Stimulated activated CD8-positive, alpha-beta memory T cell treated with anti-CD3 and anti-CD28 coated beads, Interleukin-7, amount 100 ng/mL, for 1 hour (primary cell): Measurements from ENCODE around the gene MX1.
A peak's percentile ranks its signal among the peaks of the same experiment; 100 is the strongest.

Source experiments
- DNase-seq, 2 donors: peaks; one replicate each; pipeline ENCODE4 v3.0.0-alpha.2; 2020; ENCODE audit warnings: low read depth in 2 of 2

MX1 gene

DNA sequence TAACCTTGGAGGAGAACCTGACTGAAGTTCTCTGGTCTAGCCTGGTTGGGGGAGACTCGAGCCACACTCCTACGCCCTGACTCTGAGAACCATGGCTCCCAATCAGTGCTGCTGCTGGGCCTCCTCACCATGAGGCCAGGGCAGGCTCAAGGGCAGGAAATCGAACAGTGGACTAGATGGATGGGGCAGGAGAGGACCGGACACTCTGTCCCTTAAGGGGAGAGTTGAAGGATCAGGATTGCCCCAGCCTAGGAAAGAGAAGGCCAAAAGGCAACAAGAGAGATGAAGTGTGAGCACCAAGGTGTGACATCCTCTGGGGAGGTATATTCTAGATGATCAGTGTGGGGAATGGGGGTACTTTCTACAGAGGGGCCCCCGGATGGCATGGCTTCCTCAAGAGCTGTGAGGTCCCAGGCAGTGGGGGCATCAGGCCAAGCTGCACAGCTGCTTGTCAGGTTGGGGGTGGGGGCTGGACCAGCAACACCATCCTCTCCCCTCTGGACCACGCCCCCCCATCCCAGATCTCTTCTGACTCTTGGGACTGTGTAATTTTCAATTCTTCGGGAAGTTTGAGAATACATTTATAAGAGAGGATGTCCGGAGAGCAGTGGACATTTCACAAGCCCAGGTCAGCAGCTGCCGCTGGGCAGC, 34.0 kb downstream of the MX1 start:
- DNase-seq, result no peak

DNA sequence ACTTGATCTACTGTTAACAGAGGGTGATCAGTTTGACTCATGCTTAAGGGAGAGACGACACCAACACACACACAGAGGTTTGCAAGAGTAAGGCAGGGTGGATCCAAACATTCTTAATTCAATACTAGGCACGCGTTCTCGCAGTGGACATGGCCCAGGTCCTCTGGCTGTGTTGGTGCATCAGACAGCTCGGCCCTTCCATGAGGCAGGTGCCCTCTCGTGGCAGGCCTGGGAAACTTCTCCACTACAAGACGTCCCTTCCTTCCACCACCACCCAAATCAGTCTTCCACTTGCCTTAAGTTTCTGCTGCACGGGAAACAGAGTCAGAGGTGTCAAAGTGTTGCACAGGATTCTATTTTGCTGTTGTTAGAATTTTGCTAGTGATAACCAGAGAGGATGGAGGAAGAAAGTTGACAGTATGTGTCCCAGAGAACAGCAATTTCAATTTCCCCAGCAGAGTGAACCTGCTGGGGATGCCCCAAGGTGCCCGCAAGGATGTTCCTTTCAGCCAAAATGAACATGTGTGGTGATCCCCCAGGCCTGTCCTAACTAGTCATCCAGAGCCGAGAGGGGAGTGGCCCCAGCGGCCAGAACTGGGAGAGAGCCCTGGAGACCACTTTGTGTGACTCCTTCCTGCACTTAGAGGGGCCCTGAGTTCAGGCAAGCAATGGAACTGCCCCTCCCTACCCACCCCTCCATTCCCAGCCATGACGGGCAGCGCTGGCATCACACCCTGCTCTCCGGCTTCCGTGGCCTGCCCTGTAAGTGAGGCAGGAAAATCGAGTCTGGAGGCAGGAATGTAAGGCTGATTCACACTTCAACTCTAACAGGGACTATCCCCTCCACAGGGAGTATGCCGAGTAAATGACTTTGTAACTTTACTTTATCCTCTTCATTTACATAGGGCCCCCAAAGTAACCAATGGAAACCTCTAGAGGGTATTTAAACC, 34.8 kb downstream of the MX1 start:
- DNase-seq, result peak; percentile 9 to 34

DNA sequence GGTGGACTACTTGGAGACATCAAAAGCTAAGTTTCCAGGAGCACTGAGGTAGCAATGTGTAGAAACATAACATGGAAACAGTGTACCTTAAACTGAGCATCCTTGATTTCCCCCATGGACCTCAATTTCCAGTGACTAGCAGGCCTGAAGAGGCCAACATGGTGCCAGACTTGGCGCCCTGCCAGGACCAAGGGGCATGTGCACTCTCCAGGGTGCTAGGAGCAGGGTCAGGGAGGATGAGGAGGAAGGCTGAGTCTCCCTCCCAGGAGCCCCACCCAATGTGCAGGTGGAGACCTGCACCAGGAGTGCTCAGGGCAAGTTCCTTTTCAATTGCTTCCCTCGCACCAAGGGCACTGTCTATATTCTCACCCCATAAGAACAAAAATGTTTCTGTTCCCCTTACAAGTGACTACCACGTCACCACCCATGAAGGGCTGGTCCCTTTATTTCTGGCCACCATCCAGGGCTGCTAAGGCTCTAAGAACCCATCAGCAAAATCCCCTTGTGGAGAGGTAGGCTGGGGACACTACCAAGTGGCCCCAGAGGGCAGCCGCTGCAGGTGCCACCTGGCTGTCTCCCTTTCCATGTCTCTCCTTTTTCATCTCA, 39.2 kb downstream of the MX1 start:
- DNase-seq, result no peak

DNA sequence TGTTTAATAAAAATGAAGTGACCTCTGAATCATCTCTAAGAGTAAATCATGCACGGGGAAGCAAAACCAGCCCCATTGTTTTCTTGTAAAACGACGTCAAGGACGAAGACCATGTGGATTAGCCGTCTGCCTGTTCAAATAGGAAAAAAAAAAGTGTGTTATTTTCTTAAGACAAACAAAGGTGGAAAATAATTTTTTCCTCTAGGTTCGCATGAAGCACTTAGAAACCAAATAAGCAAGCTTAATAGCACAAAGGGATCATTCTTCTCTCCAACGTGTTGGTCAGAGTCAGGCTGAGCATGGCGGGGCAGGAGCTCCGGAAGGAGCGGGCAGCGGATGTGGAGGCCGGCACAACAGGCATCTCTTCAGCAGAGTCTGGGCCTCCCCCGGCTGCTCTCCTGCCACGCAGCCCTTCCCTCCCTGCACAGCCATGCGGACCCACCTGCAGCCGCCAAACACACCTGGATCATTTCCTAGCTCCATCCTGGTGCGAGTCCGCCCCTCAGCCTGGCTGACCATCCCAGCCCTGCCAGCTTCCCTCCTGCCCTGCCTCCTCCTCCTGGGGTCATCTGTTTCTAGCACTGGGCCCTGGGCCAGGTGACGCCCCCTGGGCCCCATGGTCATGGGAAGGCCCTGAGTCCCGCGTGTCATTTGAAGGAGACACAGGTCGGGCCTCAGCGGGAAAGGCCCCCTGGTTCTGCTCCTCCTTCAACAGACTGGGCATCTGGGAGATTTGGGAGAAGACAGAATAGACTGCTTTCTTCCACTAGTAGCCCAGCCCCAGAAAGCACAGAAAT, 40.2 kb downstream of the MX1 start:
- DNase-seq, result no peak

DNA sequence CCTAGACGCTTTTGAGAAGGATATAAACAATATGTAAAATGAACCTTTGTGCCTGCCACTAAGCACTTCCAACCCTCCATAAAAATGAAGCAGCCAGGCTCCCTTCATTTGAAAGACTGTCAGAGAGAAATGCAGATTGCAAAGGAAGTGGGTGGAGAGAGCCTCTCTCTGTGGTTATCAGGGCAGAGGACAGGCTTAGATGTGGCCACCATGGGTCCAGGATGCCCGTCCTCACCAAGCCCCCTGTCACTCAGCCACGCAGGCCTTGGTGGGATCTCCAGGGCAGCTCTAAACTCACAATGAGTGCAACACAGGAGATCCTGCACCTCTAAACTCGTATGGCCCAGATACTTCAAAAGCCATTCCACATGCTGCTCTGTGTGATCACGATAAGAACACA, 44.0 kb downstream of the MX1 start:
- DNase-seq, result no peak

DNA sequence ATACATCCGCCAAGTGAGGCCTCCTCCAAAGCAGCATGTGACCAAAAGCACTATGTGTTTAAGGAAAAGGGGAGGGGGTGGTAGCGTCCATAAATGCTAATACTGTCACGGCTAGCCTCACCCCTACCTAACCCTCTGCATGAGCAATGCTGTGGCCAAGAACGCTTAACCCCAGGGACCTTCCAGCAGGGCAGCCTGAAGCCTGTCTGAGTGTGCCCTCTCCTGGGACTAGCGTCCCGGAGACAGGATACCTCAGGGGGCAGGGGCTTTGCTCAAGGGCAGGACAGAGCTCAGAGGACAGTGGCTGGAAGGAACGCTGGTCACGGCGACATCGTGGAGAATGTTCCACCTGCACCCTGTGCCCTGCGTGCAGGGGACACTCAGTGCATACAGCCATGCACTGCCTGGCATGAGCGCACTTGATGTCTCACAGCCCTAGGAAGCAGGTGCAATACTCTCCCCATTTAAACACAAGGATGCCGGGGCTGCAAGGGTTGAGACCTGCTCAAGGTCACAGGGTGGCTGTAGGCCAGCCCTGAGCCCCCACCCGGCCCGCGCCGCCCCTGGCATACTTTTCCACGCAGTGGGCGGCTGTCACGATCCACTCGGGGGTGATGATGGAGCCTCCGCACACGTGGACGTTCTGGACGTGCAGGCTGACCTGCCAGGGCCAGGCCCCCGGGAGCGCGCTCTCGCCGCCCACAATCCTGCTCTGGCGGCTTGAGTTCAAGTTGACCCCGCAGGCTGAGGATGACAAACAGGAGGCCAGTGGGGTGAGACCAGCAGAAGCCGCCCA, 46.9 kb downstream of the MX1 start:
- DNase-seq, result no peak

DNA sequence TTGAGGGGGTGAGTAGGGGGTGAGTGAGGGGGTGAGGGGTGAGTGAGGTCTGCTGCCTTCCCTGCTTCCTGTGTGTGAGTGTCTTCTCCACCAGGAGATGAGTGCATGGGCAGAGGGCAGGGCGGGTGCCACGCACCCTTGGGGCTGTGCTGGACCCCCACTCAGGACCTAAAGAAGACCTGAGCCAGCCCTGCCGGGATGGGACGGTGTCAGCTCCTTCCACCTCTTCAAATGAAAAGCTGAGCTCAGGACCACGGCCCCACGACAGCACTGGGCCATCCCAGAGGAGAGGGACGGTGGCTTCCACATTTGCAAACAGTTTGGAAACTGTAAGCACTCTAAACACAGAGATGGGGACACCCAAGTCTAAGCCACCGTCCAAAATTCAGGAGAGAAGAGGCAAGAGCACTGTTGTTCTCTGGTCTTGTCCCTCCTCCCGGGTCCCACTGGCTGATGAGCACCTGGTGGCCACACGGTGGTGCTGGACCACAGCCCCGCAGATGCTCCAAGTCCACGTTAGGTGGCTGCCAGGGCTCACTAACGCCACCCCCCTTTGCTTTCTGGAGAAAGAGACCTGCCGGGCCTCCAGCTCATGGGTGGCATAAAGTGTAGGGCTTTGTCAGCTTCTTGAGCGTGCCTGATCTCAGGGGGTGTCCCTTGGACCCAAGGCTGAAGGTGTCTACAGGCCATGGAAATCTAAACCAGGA, 49.8 kb downstream of the MX1 start:
- no peak for DNase-seq

DNA sequence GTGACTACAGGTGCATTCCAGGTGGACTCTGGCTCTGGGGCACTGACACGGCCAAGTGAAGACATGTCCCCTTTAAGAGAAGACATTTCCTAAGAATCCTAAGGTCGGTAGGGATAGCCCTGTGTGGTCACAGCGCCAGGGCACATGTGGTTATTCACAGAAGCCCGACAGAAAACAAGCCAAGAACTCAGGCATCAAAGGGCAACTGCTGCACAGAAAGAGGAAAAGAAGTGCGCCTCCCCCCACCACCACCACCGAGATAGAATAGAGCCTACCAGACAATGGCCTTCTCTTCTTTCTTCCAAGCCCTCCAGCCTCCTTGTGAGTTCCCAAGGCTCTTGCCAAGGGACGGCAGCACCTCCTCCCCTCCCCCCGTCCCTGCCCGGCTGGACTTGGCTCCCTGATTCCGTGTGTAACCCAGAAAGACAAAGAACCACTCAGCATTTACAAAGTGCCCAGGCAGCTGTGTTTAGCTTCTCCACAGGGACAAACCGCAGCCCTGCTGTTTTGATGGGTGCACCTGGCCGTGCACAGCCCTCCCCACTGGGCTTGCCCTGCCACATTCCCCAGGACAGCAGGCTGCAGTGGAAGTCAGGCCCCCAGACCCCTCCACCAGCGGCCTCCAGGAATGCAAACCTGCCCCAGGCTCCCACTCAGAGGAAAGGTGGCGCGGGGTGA, 51.7 kb downstream of the MX1 start:
- DNase-seq, result no peak

DNA sequence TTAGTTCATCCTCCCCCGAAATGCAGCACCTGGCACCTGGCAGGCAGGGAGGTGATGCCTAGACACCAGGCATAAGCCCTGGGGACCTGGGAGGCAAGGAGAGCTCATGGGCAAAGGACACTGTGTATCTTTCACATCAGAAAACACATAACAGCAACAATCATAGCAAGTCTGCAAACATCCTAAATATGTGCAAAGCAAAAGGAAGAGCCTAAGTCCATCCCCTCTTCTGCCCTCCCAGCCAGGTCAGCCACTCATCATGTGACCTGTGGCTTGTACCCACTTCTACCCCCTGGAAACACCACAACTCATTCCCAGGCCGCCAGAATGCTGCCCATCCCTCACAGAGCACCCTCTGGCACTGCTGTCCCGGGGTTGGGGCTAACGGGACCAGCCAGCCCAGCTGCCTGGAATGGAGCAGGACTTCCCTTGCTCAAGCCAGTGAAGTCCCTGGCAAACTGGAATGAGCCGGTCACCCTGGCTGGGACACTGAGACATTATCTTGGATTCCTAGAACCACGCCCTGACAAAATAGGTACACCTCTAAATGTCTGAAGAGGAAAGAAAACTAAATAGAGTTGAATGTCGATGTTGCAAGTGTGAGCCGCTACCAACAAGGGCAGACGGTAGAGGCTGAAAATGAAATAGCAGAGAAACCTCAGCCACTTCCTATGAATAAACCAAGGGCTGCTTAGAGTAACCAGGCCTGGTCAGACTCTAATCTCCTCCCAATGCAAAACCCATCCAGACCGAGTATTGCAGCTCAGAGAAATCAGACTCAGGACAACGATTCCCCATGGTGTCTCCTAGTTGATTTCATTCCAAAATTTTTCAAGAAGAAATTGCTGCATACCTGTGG, 52.5 kb downstream of the MX1 start:
- no peak for DNase-seq

DNA sequence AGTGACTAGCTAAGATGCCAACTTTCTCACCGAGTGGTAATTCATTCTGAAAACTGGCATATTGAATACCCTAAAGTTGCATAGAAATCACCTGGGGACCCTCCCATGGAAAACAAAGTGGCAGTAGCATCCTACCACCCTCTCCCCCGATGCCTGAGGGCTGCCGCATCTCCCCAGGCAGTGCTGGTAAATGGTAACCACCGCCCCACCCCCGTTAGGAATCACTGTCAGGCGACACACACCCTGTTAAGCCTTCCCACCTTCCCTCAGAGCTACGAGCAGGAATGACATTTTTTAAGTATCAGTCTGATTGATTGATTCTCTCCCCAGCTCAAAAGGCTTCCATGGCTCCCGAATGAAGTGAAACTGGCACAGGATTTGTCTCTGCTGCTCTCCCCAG, 53.6 kb downstream of the MX1 start:
- DNase-seq, result no peak

DNA sequence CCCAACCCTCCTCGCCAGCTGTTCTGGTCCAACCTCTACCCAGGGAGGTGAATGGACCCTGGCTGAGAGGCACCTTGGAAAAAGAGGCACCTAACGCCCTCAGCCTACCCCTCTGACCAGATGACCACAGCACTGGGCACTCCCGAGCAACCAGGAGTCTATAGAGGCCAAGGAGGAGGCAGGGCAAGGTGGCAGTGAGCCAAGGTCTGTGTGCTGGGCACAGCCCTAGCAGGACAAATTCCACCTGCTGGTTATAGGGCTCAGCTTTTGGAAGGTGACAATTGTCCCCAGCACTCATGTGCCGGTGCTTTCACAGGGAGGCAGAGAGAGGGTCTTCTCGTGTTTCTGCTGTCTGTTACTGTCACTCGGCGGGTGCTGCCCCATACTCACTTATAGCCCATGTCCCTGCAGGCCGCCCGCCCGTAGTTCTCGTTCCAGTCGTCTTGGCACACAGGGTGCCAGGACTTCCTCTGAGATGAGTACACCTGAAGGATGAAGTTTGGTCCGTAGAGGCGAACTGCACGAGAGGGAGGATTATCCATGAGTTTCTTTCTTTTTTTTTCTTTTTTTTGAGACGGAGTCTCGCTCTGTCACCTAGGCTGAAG, 54.1 kb downstream of the MX1 start:
- DNase-seq, result no peak

DNA sequence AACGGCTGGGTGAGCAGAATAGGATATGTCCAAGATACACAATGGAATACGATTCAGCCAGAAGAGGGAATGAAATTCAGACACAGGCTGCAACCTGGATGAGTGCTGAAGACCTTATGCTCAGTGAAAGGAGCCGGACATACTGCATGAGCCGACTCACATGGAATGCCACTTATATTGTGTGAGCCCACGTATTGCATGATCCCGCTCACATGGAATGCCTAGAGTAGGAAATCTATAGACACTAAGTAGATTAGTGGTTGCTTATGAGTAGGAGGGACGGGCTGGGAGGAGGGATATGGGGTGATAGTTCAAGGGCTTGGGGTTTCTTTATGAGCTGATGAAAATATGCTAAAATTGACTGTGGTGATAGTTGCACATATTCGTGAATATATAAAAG, 55.2 kb downstream of the MX1 start:
- no peak for DNase-seq

DNA sequence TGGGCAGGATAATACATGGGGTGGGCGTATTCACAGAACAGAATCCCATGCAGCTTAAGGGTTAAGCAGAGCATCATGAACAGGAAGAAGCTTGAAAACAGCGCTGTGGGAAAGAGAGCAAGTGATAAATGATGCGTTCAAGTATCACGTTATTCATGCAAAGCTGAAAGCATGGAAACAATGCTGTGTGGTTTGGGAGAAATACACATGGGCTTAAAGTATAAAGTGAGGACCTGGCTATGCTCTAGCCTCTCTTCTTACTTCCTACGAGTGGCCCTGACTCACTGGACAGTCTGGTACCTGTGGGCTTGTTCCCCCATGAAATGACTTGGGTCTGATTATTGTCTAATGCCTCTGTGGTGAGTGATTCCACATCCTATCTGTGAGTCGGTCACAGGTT, 56.3 kb downstream of the MX1 start:
- no peak for DNase-seq

DNA sequence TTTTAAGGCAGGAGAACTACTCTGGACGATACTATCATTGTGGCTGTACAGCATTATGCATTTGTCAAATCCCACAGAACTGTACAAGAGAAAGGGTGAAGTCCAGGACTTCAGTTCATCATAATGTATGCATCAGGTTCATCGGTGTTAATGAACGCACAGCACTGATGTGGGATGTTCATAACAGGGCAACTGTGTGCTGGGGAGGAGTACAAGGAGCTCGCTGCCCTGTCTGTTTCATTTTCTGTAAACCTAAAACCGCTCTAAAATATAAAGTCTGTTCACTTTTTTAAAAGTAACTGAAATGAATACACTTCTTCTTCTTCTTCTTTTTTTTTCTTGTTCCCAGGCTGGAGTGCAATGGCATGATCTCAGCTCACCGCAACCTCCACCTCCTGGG, 56.9 kb downstream of the MX1 start:
- DNase-seq, result no peak

DNA sequence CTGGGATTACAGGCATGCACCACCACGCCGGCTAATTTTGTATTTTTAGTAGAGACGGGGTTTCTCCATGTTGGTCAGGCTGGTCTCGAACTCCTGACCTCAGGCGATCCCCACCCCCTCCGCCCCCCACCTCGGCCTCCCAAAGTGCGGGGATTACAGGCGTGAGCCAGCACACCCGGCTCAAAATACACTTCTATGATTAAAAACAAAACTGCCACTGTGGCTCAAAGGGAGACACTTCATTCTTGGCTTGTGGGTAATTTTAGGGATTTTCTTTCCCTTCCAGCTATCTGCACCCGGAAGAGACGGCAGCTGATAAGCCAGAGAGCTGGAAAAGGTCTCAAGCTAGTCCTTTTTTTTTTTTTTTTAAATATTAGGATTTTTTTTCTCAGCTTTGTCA, 57.4 kb downstream of the MX1 start:
- DNase-seq, result no peak

DNA sequence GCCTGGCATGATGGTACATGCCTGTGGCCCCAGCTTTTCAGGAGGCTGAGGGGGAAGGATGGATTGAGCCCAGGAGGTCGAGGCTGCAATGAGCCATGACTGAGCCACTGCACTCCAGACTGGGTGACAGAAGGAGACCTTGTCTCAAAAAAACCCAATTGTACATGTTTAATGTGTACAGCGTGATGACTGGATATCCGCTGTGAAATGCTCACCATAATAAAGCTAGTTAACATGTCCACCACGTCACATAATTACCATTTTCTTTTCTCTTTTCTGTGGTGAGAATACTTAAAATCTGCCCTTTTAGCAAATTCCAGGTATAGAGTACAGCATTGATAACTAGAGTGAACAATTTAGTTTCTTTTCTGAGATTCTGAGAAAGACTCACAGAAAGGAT, 57.9 kb downstream of the MX1 start:
- DNase-seq, result no peak

DNA sequence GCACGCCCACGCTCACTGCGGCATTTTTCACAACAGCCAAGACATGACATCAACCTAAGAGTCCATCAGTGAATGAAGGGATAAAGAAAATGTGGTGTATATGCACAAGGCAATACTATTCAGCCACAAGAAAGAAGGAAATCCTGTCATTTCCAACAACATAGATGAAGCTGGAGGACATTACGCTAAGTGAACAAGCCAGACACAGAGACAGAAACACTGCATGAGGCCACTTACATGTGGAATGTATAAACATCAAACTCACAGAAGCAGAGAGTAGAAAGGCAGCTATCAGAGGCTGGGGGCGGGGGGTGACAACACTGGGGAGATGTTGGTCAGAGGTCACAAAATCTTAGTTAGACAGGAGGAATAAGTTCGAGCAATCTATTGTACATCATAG, 61.0 kb downstream of the MX1 start:
- no peak for DNase-seq

DNA sequence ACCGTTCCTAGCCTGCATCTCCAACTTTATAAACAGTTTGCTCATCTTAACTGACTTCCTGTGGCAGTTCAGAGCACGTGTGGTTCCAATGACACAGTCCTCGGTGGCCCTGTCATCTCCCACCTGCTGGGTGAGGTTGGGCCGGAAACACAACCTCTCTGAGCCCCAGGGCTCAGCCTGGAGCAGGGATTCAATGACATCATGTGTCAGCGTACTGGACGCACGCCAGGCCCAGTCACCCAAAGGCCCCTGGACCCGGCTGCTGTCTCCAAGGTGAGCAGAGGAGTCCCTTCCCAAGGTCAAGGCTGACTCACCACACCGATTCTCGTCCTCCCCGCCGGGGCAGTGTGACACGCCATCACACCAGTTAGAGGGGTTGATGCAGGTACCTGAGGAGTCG, 62.0 kb downstream of the MX1 start:
- no peak for DNase-seq

DNA sequence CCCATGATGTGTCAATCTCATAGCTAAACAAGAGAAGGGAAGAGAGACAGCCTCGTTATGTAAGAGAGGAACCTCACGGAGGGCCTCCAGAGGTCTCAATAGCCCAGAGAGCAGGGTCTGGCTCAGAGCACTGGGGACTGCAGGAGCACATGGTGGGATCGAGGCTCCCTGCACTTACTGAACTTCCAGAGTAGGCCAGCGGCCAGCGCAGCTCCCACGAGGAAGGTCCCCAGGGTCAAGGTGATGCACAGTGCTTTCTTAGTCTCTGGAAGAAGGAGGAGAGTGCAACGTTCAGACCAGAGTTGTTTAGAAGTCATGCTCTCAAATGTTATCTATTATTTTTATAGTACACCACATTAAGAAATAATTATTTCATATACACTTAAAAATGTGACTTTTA, 63.3 kb downstream of the MX1 start:
- no peak for DNase-seq
